HEK293 (cell line): ENCODE data around the gene RSPH1.

ENCODE experiments used
- CTCF ChIA-PET: fragments of 350-600 bp; formaldehyde crosslinking; extraction: SDS; loops from one replicate; lab custom pipeline; 2021; ENCODE audit warnings: antibody characterized with exemption; lab: Yijun Ruan, JAX
- POLR2A ChIA-PET: fragments of 300-600 bp; formaldehyde crosslinking; extraction: SDS; loops from one replicate; lab custom pipeline; 2020; ENCODE audit warnings: antibody characterized with exemption, inconsistent platforms; lab: Yijun Ruan, JAX
- H3K27ac ChIP-seq: fragments of 200-500 bp; sonication (Bioruptor generic); 2 replicates; pipeline ENCODE4 v1.5.1; 2014; ENCODE audit warnings: low read depth, low read length, control low read depth, inconsistent platforms; ENCODE audit errors: extremely low read depth
- H3K36me3 ChIP-seq, 2 experiments: fragments of 200-500 bp in 1 of 2; sonication (Bioruptor generic) in 1 of 2; 1 replicate in 1 of 2; 2 replicates in 1 of 2; pipeline ENCODE4 v1.5.1; 2014 to 2017; ENCODE audit warnings: inconsistent platforms in 2 of 2, low read length in 2 of 2; ENCODE audit not compliant: control insufficient read depth in 2 of 2, insufficient read depth in 1 of 2
- H3K4me1 ChIP-seq: fragments of 200-500 bp; sonication (Bioruptor generic); 2 replicates; pipeline ENCODE4 v1.5.1; 2014; ENCODE audit warnings: mild to moderate bottlenecking, low read length, inconsistent platforms; ENCODE audit not compliant: control insufficient read depth, insufficient read depth
- H3K4me3 ChIP-seq: 2 replicates; pipeline ENCODE4 v1.5.1; 2011; ENCODE audit warnings: low read depth, mild to moderate bottlenecking, control low read depth, low read length, moderate library complexity
- H3K9me3 ChIP-seq: fragments of 200-500 bp; sonication (Bioruptor generic); 2 replicates; pipeline ENCODE4 v1.5.1; 2014; ENCODE audit warnings: low read depth, low read length, inconsistent platforms; ENCODE audit not compliant: control insufficient read depth, insufficient read depth
- HOXD13 ChIP-seq: sonication (generic); formaldehyde crosslinking; IDR thresholded peaks from 2 replicates; pipeline ENCODE4 v1.8.0; 2022; ENCODE audit warnings: missing genetic modification reagents, borderline replicate concordance
- KLF10 ChIP-seq: fragments of 450-650 bp; IDR thresholded peaks from 2 replicates; pipeline ENCODE4 v1.5.1; 2018; ENCODE audit warnings: missing biosample characterization, mild to moderate bottlenecking, missing genetic modification characterization
- SP2 ChIP-seq: fragments of 450-650 bp; formaldehyde crosslinking; IDR thresholded peaks from 2 replicates; pipeline ENCODE4 v1.5.1; 2016; ENCODE audit warnings: missing biosample characterization, missing genetic modification characterization
- WT1 ChIP-seq: fragments of 450-650 bp; formaldehyde crosslinking; IDR thresholded peaks from 2 replicates; pipeline ENCODE4 v1.5.1; 2016; ENCODE audit warnings: missing biosample characterization, missing genetic modification characterization
- ZBTB20 ChIP-seq: fragments of 450-650 bp; formaldehyde crosslinking; IDR thresholded peaks from 2 replicates; pipeline ENCODE4 v1.5.1; 2016; ENCODE audit warnings: missing biosample characterization, missing genetic modification characterization
- ZBTB48 ChIP-seq: fragments of 450-650 bp; formaldehyde crosslinking; IDR thresholded peaks from 2 replicates; pipeline ENCODE4 v1.5.1; 2016; ENCODE audit warnings: missing biosample characterization, missing genetic modification characterization
- ZEB2 ChIP-seq: fragments of 450-650 bp; formaldehyde crosslinking; IDR thresholded peaks from 2 replicates; pipeline ENCODE4 v1.5.1; 2016; ENCODE audit warnings: missing biosample characterization, missing genetic modification characterization
- ZNF140 ChIP-seq: fragments of 450-650 bp; formaldehyde crosslinking; IDR thresholded peaks from 2 replicates; pipeline ENCODE4 v1.5.1; 2016; ENCODE audit warnings: missing biosample characterization, missing genetic modification characterization
- ZNF274 ChIP-seq, 2 experiments: fragments of 200-500 bp in 1 of 2; fragments of 450-650 bp in 1 of 2; sonication (Bioruptor generic) in 1 of 2; formaldehyde crosslinking in 1 of 2; IDR thresholded peaks; 2 replicates each; pipeline versions ENCODE4 v1.5.1 to v1.6.1; 2014 to 2016; ENCODE audit warnings: borderline replicate concordance in 1 of 2, inconsistent platforms in 1 of 2, low read length in 1 of 2, missing biosample characterization in 1 of 2, missing genetic modification characterization in 1 of 2
- ZNF354C ChIP-seq: fragments of 450-650 bp; formaldehyde crosslinking; IDR thresholded peaks from 2 replicates; pipeline ENCODE4 v1.5.1; 2016; ENCODE audit warnings: missing biosample characterization, missing genetic modification characterization, low read depth, borderline replicate concordance
- ZNF394 ChIP-seq: fragments of 450-650 bp; formaldehyde crosslinking; IDR thresholded peaks from 2 replicates; pipeline ENCODE4 v1.5.1; 2016; ENCODE audit warnings: missing biosample characterization, missing genetic modification characterization, mild to moderate bottlenecking, moderate library complexity, borderline replicate concordance
- ZNF571 ChIP-seq: fragments of 450-650 bp; formaldehyde crosslinking; IDR thresholded peaks from 2 replicates; pipeline ENCODE4 v1.5.0; 2017; ENCODE audit warnings: missing biosample characterization, missing genetic modification characterization
- ZNF623 ChIP-seq: fragments of 450-650 bp; formaldehyde crosslinking; IDR thresholded peaks from 2 replicates; pipeline ENCODE4 v1.5.1; 2016; ENCODE audit warnings: missing biosample characterization, missing genetic modification characterization
- ZNF645 ChIP-seq: fragments of 450-650 bp; formaldehyde crosslinking; IDR thresholded peaks from 2 replicates; pipeline ENCODE4; 2016; ENCODE audit warnings: missing biosample characterization, missing genetic modification characterization
- ZNF664 ChIP-seq: fragments of 450-650 bp; formaldehyde crosslinking; IDR thresholded peaks from 2 replicates; pipeline ENCODE4 v1.5.1; 2016; ENCODE audit warnings: missing biosample characterization, missing genetic modification characterization
- ZNF701 ChIP-seq: fragments of 450-650 bp; formaldehyde crosslinking; IDR thresholded peaks from 2 replicates; pipeline ENCODE4 v1.5.1; 2016; ENCODE audit warnings: missing biosample characterization, missing genetic modification characterization
- ZSCAN4 ChIP-seq: fragments of 450-650 bp; formaldehyde crosslinking; IDR thresholded peaks from 2 replicates; pipeline ENCODE4 v1.5.1; 2017; ENCODE audit warnings: missing biosample characterization, missing genetic modification characterization
- TF ChIP-seq, protein P1 (sequence below): fragments of 450-650 bp; formaldehyde crosslinking; IDR thresholded peaks from 2 replicates; pipeline ENCODE4 v1.5.1; 2017; ENCODE audit warnings: missing biosample characterization, mild to moderate bottlenecking, missing genetic modification characterization, moderate library complexity

Gene RSPH1

GRCh38 chr21:42493109-42494060 is 2.6 kb downstream of the RSPH1 start (continued):
- no peak for TF ChIP-seq WT1 (tag by site-specific recombination)
- TF ChIP-seq ZBTB48 (tag by site-specific recombination) = no peak
- TF ChIP-seq ZSCAN4 (tag by site-specific recombination) = no peak
- no peak for TF ChIP-seq ZNF274 (IDR thresholded peaks at IDR 0.05; ENCODE audit: low read length)
- TF ChIP-seq ZNF274 (tag by site-specific recombination; IDR thresholded peaks at IDR 0.05; ENCODE audit: borderline replicate concordance) = no peak
- TF ChIP-seq KLF10 (tag by site-specific recombination) = no peak
- TF ChIP-seq SP2 (tag by site-specific recombination) = no peak
- TF ChIP-seq ZNF354C (tag by site-specific recombination) = no peak
- TF ChIP-seq, all 188 proteins: peak for 0

GRCh38 chr21:42492201-42492600 is 3.8 kb downstream of the RSPH1 start:
- POLR2A ChIA-PET = interaction anchor here (0.6 kb wide), 1 partner anchor 804 kb away, joined by 5 read pairs; no protein-coding TSS in a partner anchor
- no peaks in the 10 kb centered on the region for H3K4me1 ChIP-seq
- CTCF ChIA-PET = interaction anchor here (0.6 to 1.1 kb wide), 2 partner anchors 101 to 207 kb away, joined by 3 to 5 read pairs; no protein-coding TSS in a partner anchor
- H3K27ac ChIP-seq = no peak overlapping the region
- no peaks in the 10 kb centered on the region for H3K36me3 ChIP-seq
- TF ChIP-seq HOXD13 (CRISPR knock-in tag) = no peak
- no peak for TF ChIP-seq ZNF394 (tag by site-specific recombination)
- no peak for TF ChIP-seq ZNF623 (tag by site-specific recombination)
- no peaks in the 10 kb centered on the region for H3K9me3 ChIP-seq
- H3K4me3 ChIP-seq = no peak overlapping the region

DNA sequence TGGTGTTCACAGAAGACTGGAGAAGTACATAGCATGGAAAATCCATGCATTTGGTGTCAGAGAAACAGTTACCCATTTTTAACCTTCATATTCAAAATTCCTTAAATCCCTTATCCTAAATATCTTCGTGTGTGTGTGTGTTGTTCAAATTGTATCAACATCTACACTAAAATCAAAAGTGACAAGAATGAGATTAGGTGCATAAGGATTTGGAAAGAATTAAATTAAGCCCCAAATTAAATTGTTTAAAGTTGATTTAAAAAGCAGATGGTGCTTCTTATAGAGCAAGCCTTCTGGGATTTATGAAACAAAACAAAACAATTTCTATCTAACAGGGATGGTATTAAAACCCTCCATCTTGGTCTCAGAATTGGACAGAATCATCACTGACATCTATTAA is 4.7 kb downstream of the RSPH1 start:
- Histone ChIP-seq H3K9me3 (no peaks in the 10 kb centered on the region), H3K27ac (no peak overlapping the region), H3K4me3 (no peak overlapping the region), H3K4me1 (no peaks in the 10 kb centered on the region), H3K36me3 (no peaks in the 10 kb centered on the region)
- TF ChIP-seq ZEB2 (tag by site-specific recombination) = no peak
- ChIA-PET POLR2A (no interaction called here), CTCF (interaction anchor here (1.1 kb wide), 1 partner anchor 46 kb away, joined by 3 read pairs; no protein-coding TSS in a partner anchor)

GRCh38 chr21:42490720-42491119 is 5.3 kb downstream of the RSPH1 start:
- TF ChIP-seq ZNF140 (tag by site-specific recombination) (no peak), ZNF571 (tag by site-specific recombination) (no peak), ZNF645 (no peak), ZNF664 (tag by site-specific recombination) (no peak), ZNF701 (tag by site-specific recombination) (no peak), ZBTB20 (tag by site-specific recombination) (no peak)
- TF ChIP-seq, protein P1, sequence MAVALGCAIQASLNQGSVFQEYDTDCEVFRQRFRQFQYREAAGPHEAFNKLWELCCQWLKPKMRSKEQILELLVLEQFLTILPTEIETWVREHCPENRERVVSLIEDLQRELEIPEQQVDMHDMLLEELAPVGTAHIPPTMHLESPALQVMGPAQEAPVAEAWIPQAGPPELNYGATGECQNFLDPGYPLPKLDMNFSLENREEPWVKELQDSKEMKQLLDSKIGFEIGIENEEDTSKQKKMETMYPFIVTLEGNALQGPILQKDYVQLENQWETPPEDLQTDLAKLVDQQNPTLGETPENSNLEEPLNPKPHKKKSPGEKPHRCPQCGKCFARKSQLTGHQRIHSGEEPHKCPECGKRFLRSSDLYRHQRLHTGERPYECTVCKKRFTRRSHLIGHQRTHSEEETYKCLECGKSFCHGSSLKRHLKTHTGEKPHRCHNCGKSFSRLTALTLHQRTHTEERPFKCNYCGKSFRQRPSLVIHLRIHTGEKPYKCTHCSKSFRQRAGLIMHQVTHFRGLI (tag by site-specific recombination) = no peak
- no peaks in the 10 kb centered on the region for H3K4me1 ChIP-seq
- no peaks in the 10 kb centered on the region for H3K36me3 ChIP-seq
- no peaks in the 10 kb centered on the region for H3K9me3 ChIP-seq
- ChIA-PET CTCF (interaction anchor here (1.1 kb wide), 1 partner anchor 45 kb away, joined by 3 read pairs; no protein-coding TSS in a partner anchor), POLR2A (no interaction called here)
- no peak overlapping the region for H3K27ac ChIP-seq
- H3K4me3 ChIP-seq = no peak overlapping the region
